HL-60/S4 (cell line): ENCODE data around the gene STAG2.
"Not testable (repeated sequence)": the region's sequence is repeated elsewhere in the genome, so short reads cannot be mapped to it uniquely, and the experiment has no call there.

ENCODE experiments used
- in situ Hi-C: fragments of 300-500 bp; cut with MboI; formaldehyde crosslinking; loops from 2 replicates; pipeline ENCODE4 v1.14.3; 2022; ENCODE audit warnings: low sequenced_read_pairs

The STAG2 gene

GRCh38 chrX:124028182-124028581 is 66.7 kb downstream of the STAG2 start:
- in situ Hi-C loops = no loop called here

- in situ Hi-C loops = no loop called here
Observed at GRCh38 chrX:124030520-124030919, 69.0 kb downstream of the STAG2 start.

- in situ Hi-C loops = no loop called here
Observed at GRCh38 chrX:124033821-124034220, 72.3 kb downstream of the STAG2 start.

- in situ Hi-C loops = no loop called here
Observed at GRCh38 chrX:124035657-124036056, 74.2 kb downstream of the STAG2 start.

GRCh38 chrX:124042042-124042441 is 80.5 kb downstream of the STAG2 start:
- in situ Hi-C loops = no loop called here

GRCh38 chrX:124045109-124045508 is 83.6 kb downstream of the STAG2 start:
- in situ Hi-C loops = no loop called here

- in situ Hi-C loops = not testable (repeated sequence)
Observed at GRCh38 chrX:124084417-124084816, 122.9 kb downstream of the STAG2 start.

- in situ Hi-C loops = no loop called here
Observed at GRCh38 chrX:124085063-124085462, 123.6 kb downstream of the STAG2 start.

- in situ Hi-C loops = no loop called here
Observed at GRCh38 chrX:124086411-124086810, 124.9 kb downstream of the STAG2 start.

- in situ Hi-C loops = no loop called here
Observed at GRCh38 chrX:124087000-124087746, 125.7 kb downstream of the STAG2 start.

- in situ Hi-C loops = no loop called here
Observed at GRCh38 chrX:124093222-124093621, 131.7 kb downstream of the STAG2 start.

- in situ Hi-C loops = no loop called here
Observed at GRCh38 chrX:124097116-124097515, 135.6 kb downstream of the STAG2 start.

GRCh38 chrX:124098089-124098488 is 136.6 kb downstream of the STAG2 start:
- in situ Hi-C loops = no loop called here

- in situ Hi-C loops = no loop called here
Observed at GRCh38 chrX:124103966-124104365, 142.5 kb downstream of the STAG2 start.

- in situ Hi-C loops = not testable (repeated sequence)
Observed at GRCh38 chrX:124104512-124104911, 143.0 kb downstream of the STAG2 start.

- in situ Hi-C loops = no loop called here
Observed at GRCh38 chrX:124113621-124114600, 152.4 kb downstream of the STAG2 start.

GRCh38 chrX:124117325-124117724 is 155.8 kb downstream of the STAG2 start:
- in situ Hi-C loops = no loop called here

GRCh38 chrX:124125471-124125870 is 164.0 kb downstream of the STAG2 start:
- in situ Hi-C loops = no loop called here

GRCh38 chrX:124127496-124127895 is 166.0 kb downstream of the STAG2 start:
- in situ Hi-C loops = no loop called here

- in situ Hi-C loops = not testable (repeated sequence)
Observed at GRCh38 chrX:124132437-124132836, 170.9 kb downstream of the STAG2 start.

- in situ Hi-C loops = no loop called here
Observed at GRCh38 chrX:124145749-124146148, 184.2 kb downstream of the STAG2 start.

GRCh38 chrX:124151195-124151594 is 189.7 kb downstream of the STAG2 start:
- in situ Hi-C loops = no loop called here
